Stimulated activated CD8-positive, alpha-beta memory T cell treated with anti-CD3 and anti-CD28 coated beads, Interleukin-7, amount 100 ng/mL, for 1 hour (primary cell): Measurements from ENCODE around the gene CENPU.
"Not testable (repeated sequence)": the region's sequence is repeated elsewhere in the genome, so short reads cannot be mapped to it uniquely, and the experiment has no call there.

Experiments used
- DNase-seq, 2 donors: peaks; one replicate each; pipeline ENCODE4 v3.0.0-alpha.2; 2020; ENCODE audit warnings: low read depth in 2 of 2

CENPU gene

DNA sequence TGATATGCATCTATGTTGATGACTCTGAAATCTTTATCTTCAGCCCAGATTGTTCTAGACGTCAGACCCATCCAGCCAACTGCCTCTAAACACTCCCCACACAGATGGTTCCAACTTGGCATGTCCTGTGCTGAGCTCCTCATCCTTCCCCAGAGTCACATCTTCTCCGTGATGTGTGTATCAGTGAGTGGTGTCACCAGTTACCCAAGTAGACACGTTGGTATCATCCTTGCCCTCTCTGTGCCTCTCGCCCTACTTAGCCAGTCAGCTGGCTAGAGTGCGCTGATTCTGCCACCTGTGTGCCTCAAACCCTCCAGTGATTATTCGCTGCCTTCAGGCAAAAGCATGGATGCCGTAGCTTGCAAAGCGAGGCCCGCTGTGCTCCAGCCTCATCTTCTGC is 65.8 kb downstream of the CENPU start:
- no peak for DNase-seq

GRCh38 chr4:184666670-184667069 is 67.2 kb downstream of the CENPU start:
- DNase-seq: no peak

- no peak for DNase-seq
Observed at GRCh38 chr4:184664445-184665210, 69.3 kb downstream of the CENPU start.

DNA sequence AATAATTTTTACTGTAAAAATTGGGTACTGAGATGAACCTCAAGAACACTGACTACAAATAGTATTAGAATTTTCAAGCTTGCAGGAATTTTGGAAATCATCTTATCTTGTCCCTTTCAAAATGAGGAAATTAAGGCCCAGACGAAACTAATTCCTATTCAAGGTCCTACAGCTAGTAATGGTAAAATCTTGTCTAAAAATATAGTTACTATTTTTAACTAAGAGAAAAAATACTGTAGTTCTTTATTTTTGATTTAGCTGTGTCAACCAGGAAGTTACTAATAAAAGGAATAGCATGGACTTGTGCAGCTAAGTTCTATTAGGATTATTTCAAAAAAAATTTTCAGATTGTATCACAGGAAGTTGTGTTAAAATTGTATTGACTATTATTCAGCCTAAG is 71.7 kb downstream of the CENPU start:
- no peak for DNase-seq

GRCh38 chr4:184660978-184661377 is 72.9 kb downstream of the CENPU start:
- no peak for DNase-seq

DNA sequence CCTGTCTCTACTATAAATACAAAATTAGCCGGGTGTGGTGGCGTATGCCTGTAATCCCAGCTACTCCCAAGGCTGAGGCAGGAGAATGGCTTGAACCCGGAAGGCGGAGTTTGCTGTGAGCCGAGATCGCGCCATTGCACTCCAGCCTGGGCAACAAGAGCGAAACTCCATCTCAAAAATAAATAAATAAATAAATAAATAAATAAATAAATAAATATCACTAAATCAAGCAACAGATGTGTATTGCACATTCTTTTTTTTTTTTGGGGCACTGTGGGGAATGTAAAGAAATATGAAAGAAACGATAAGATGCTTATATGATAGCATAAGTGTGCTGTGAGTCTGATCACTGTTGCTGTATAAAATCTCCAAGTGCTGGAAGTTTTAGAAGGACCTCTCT is 76.1 kb downstream of the CENPU start:
- not testable (repeated sequence) for DNase-seq

GRCh38 chr4:184657144-184657543 is 76.8 kb downstream of the CENPU start:
- no peak for DNase-seq

DNA sequence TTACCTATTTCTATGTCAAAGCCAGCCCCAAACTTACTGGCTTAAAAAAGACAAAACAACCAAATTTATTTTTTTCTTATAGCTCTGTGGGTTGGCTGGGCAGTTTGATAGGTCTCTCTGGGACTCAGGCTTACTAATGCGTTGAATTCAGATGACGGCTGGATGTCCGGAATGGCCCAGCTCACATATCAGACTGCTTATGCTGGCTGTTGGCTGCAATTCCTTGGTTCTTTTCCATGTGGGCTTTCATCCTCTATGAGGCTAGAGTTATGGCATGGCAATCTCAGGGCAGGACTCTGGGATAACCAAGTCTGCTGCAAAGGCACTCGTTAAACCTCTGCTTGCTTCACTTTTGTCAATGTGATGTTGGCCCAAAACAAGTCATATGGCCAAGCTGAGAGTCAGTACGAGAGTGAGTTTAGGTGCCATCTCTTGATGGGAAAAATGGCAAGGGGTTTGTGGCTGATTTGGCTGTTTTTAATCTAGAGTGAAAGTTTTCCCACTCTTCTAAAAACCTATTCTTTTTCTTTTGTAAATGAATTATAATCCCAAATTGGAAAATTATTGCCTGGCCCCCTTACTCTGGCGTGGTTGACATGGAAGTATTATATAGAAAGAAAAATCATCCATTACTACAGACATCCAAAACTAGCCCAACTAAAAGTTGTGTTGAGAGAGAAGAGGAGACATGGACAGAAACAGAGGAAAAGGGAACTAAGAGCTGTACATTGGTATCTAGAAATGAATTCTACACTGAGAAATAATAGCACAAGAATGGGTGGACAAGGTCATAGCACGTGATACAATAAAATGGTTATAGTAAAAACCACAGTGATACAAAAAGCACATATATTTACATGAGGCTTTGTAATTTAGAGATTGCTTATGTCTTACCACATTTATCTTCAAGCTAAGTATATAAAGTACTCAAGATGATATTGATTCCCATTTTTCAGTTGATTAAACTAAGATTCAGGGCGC is 77.7 kb downstream of the CENPU start:
- DNase-seq: no peak

- no peak for DNase-seq
Observed at GRCh38 chr4:184653650-184654049, 80.2 kb downstream of the CENPU start.

GRCh38 chr4:184652681-184653080 is 81.2 kb downstream of the CENPU start:
- DNase-seq: not testable (repeated sequence)

- no peak for DNase-seq
Observed at GRCh38 chr4:184651899-184652298, 82.0 kb downstream of the CENPU start.

DNA sequence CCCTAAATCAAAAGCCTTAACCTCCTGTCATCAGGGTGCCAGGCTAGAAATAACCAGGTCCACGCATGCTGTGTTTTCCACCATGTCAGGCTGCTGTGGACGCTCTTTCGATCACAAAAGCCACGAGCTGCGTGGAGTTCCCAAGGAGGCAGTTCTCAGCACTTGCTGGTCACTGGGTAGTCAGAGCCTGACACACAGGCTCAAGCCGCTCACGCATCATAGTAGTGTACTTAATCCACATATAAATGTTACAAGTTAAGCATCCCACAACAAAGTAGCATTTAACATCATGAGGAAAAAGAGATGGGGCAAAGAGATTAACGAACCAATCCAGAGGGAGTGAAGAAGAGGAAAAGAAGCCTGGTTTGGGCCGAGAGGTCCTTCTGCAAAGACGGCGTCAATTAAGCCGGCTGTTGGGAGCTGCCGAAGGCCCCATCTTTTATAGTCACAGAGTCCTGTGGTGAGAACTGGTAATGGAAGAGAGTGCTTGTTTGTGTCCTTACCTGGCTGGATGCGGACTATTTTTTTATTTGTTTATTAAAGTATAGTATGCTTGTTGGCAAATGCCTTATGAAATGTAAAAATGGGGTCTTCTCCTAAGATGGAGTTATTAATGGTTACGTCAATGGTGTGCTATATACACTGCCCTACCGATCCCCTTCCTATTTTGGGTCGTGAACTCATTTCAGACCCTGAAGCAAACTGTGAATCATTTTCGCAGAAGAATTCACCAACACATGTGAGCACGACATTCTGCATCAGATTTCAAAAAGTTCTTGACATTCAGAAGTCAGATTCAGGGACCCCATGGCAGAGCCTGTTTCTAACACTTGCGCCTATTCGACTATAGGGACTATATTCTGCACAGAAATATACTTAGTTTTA is 83.7 kb downstream of the CENPU start:
- DNase-seq: no peak

GRCh38 chr4:184649026-184649970 is 84.6 kb downstream of the CENPU start, which contains the start of the genes CASP3 and PRIMPOL:
TSS of gene CASP3 (minus strand) at chr4:184649447. CDS start at chr4:184638453, 10,994 bp downstream.
TSS of gene PRIMPOL (plus strand) at chr4:184649738. CDS start at chr4:184657141, 7,403 bp downstream.
- DNase-seq: peak; percentile 90 to 91

GRCh38 chr4:184648313-184649025 is 85.4 kb downstream of the CENPU start:
- peak; percentile 10 to 19 for DNase-seq

- DNase-seq: no peak
Observed at GRCh38 chr4:184648054-184648312, 85.9 kb downstream of the CENPU start.

DNA sequence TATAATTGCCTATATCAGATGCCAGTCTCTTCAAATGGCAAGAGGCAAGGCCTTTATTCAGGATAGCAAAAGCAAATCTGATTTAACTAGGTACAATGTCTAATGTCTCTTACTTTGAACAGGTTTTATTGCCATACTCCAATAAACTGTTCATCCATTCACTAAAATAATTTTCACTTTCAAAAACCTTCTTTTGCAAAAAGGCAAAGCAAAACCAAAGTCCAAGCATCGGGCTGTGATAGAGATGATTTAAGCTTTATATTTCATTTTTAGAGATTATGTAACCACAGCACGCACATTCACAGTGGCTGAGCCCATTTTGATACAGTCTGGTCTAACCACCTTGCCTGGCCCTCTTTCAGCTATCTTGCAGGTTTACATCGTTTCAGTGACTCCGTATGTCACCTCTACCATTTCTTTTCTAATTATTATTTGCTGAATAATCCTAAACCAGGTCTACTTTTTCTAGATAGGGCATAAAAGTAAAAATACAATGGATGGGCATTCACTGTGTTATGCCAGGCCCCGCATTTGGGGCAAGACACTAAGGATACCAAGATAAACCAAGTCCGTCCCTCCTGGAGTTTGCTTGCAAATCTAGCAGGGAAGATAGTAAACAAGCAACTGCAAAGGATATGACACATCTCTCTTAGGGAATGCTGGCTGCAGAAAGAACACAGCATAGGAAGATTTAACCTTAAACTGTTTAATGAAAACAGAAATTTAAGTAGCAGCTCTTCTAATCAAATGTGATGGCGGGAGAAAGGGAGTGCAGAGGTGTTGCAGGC is 86.4 kb downstream of the CENPU start:
- DNase-seq: no peak

DNA sequence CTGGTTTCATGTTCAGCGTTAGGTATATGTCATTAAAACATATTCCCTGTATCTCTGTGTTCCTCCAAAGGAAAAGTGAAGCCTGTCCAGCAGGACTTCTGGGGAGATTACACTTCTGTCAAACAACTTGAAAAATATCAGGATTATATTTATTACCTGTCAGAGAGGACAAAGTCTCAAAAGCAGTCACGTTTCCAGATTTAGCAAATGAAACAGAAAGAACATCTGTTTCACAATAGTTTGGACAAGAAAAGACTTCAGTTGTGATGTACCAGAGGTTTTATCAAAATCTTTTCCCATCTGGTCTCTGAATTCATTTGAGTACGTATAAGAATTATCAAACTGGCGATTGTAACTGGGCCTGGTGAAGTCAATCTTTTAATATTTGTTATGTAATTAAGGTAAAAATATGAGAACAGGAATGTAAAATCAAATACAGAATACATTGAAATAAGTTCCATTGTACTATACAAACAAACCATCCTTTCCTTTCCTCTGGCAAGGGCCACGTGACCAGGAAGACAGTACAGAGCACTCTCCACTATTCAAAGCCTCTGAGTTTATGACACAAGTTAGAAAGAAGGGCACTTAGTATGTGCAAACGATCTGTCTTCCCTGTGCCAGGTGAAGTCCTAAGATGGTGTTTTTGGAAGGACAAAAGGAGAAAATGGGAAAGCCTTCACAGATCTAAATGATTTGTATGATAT is 87.8 kb downstream of the CENPU start:
- DNase-seq: no peak

GRCh38 chr4:184644553-184645307 is 89.2 kb downstream of the CENPU start:
- no peak for DNase-seq
